Measurements from ENCODE around the gene SLC35E2B. TPM values are rescaled to one million over a fixed set of nuclear protein-coding genes. Genes with fewer than 3 reads are reported as not detected.
A peak's percentile ranks its signal among the peaks of the same experiment; 100 is the strongest.

Gene SLC35E2B
- total RNA-seq, 1 donor from 2014 or later: 27.7 TPM

GRCh38 chr1:1626207-1627141, 66.1 kb downstream of the SLC35E2B start:
- no peak for DNase-seq (ENCODE audit: low spot score)

- no peak for DNase-seq (ENCODE audit: low spot score)
Observed at GRCh38 chr1:1625824-1626206, 66.8 kb downstream of the SLC35E2B start.

- DNase-seq (ENCODE audit: low spot score): no peak
Observed at GRCh38 chr1:1625404-1625775, 67.2 kb downstream of the SLC35E2B start.

GRCh38 chr1:1624443-1625403, 67.9 kb downstream of the SLC35E2B start:
- DNase-seq (ENCODE audit: low spot score): no peak

- DNase-seq (ENCODE audit: low spot score): no peak
Observed at GRCh38 chr1:1623631-1624442, 68.8 kb downstream of the SLC35E2B start.

GRCh38 chr1:1623181-1623630, 69.4 kb downstream of the SLC35E2B start:
- DNase-seq (ENCODE audit: low spot score): no peak

- DNase-seq (ENCODE audit: low spot score): no peak
Observed at GRCh38 chr1:1622788-1623094, 69.9 kb downstream of the SLC35E2B start.

GRCh38 chr1:1622010-1622787, 70.4 kb downstream of the SLC35E2B start:
- DNase-seq (ENCODE audit: low spot score): no peak

- DNase-seq (ENCODE audit: low spot score): no peak
Observed at GRCh38 chr1:1621173-1622009, 71.2 kb downstream of the SLC35E2B start.

GRCh38 chr1:1620433-1621139, 72.0 kb downstream of the SLC35E2B start:
- DNase-seq (ENCODE audit: low spot score): no peak

- no peak for DNase-seq (ENCODE audit: low spot score)
Observed at GRCh38 chr1:1619917-1620361, 72.7 kb downstream of the SLC35E2B start.

GRCh38 chr1:1618396-1619068, 74.1 kb downstream of the SLC35E2B start:
- DNase-seq (ENCODE audit: low spot score): no peak

GRCh38 chr1:1617925-1618324, 74.7 kb downstream of the SLC35E2B start:
- no peak for DNase-seq (ENCODE audit: low spot score)

- no peak for DNase-seq (ENCODE audit: low spot score)
Observed at GRCh38 chr1:1617516-1617915, 75.1 kb downstream of the SLC35E2B start.

- DNase-seq (ENCODE audit: low spot score): no peak
Observed at GRCh38 chr1:1616838-1617237, 75.8 kb downstream of the SLC35E2B start.

GRCh38 chr1:1616045-1616790, 76.4 kb downstream of the SLC35E2B start:
- DNase-seq (ENCODE audit: low spot score): no peak

GRCh38 chr1:1615256-1616044, 77.1 kb downstream of the SLC35E2B start, which contains the start of gene MIB2:
MIB2 (plus strand) TSS chr1:1615500; CDS start chr1:1623453, 7,953 bp downstream.
- peak; percentile 99 for DNase-seq (ENCODE audit: low spot score)

Measured in mesenteric fat pad (tissue), 1 donor.